ENCODE data around the gene ALDH4A1.

- TF ChIP-seq, protein P1, sequence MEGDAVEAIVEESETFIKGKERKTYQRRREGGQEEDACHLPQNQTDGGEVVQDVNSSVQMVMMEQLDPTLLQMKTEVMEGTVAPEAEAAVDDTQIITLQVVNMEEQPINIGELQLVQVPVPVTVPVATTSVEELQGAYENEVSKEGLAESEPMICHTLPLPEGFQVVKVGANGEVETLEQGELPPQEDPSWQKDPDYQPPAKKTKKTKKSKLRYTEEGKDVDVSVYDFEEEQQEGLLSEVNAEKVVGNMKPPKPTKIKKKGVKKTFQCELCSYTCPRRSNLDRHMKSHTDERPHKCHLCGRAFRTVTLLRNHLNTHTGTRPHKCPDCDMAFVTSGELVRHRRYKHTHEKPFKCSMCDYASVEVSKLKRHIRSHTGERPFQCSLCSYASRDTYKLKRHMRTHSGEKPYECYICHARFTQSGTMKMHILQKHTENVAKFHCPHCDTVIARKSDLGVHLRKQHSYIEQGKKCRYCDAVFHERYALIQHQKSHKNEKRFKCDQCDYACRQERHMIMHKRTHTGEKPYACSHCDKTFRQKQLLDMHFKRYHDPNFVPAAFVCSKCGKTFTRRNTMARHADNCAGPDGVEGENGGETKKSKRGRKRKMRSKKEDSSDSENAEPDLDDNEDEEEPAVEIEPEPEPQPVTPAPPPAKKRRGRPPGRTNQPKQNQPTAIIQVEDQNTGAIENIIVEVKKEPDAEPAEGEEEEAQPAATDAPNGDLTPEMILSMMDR (IDR thresholded peaks at IDR 0.05; ENCODE audit: borderline replicate concordance, extremely low read depth, low read length, poor library complexity, severe bottlenecking), result no peak
- no peak for TF ChIP-seq EZH2 (IDR thresholded peaks at IDR 0.05; ENCODE audit: borderline replicate concordance, low read depth, low read length, severe bottlenecking)
Observed at GRCh38 chr1:18875796-18876128, 26.6 kb downstream of the ALDH4A1 start.
